ENCODE measurements around the gene CEP170.

DNA sequence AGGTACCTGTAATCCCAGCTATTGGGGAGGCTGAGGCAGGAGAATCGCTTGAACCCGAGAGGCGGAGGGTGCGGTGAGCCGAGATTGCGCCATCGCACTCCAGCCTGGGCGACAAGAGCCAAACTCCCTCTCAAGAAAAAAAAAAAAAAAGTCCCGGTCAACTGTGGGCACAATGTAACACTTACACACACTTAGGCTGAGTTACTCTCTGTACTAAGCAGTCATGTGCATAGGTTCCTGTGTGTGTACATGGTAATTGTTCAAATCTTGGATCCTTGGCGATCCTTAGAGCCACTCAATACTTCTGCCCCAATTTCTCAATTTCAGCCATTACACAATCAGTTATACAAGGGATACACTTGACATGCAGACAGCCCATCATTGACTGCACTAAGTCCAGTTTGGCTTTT is 12.4 kb upstream of the CEP170 start:
- TF ChIP-seq, protein P1, sequence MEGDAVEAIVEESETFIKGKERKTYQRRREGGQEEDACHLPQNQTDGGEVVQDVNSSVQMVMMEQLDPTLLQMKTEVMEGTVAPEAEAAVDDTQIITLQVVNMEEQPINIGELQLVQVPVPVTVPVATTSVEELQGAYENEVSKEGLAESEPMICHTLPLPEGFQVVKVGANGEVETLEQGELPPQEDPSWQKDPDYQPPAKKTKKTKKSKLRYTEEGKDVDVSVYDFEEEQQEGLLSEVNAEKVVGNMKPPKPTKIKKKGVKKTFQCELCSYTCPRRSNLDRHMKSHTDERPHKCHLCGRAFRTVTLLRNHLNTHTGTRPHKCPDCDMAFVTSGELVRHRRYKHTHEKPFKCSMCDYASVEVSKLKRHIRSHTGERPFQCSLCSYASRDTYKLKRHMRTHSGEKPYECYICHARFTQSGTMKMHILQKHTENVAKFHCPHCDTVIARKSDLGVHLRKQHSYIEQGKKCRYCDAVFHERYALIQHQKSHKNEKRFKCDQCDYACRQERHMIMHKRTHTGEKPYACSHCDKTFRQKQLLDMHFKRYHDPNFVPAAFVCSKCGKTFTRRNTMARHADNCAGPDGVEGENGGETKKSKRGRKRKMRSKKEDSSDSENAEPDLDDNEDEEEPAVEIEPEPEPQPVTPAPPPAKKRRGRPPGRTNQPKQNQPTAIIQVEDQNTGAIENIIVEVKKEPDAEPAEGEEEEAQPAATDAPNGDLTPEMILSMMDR (IDR thresholded peaks at IDR 0.05), result no peak
- TF ChIP-seq POLR2A (IDR thresholded peaks at IDR 0.05), result no peak
- no peak for TF ChIP-seq EP300 (IDR thresholded peaks at IDR 0.05)
- no peak for TF ChIP-seq POLR2AphosphoS5 (IDR thresholded peaks at IDR 0.05)
